Left ventricle myocardium superior (tissue), 1 donor: ENCODE results near the gene SDR9C7. TPM values are rescaled to one million over a fixed set of nuclear protein-coding genes. Genes with fewer than 3 reads are reported as not detected.
"Not testable (repeated sequence)": the region's sequence is repeated elsewhere in the genome, so short reads cannot be mapped to it uniquely, and the experiment has no call there.

Experiments used
- ATAC-seq: fragments of 200-7000 bp; cut with Tn5 transposase; one replicate; pipeline ENCODE4 v1.9.1; 2020; ENCODE audit warnings: mild to moderate bottlenecking, moderate library complexity
- DNase-seq: peaks from one replicate; pipeline ENCODE4 v3.0.0-alpha.2; 2020
- intact Hi-C: fragments of 100-400 bp; cut with micrococcal nuclease; formaldehyde crosslinking; loops from one replicate; pipeline ENCODE4 v1.11.0; 2022
- total RNA-seq: library from RNA; stranded (reverse); fragmentation: NEBNext Ultra II Directional; extraction: Animal tissue kit (Norgen Biotek cat#: 25700); gene quantifications from one replicate; pipeline ENCODE4 v1.2.1, GENCODE V29; 2021
- donor health status: DM: no; HTN: yes; CAD: no; lungs with severe emphysema.

Gene SDR9C7
- total RNA-seq, 1 donor from 2014 or later: not detected

DNA sequence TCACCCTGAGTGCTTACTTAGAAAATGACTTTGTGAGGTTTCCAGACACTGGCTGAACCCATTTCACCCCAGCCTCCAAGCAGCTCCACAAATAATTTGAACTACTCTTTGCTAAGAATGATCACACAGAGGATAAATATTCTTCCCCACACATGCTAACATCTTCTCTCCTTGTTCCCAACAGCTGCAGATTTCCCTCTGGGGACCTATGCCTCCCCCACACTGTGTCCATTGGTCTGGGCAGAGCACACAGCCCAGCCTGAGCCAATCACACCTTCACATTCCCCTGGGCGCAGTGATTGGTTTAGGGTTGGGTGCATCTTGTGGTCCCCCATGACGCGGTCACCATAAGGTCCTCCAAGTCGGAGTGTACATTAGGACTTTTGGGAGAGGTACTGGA, 6.9 kb downstream of the SDR9C7 start:
- ATAC-seq (no peak), DNase-seq (no peak)
- intact Hi-C loops: no loop called here

- intact Hi-C loops: no loop called here
- ATAC-seq (no peak), DNase-seq (no peak)
Observed at GRCh38 chr12:56922031-56922430, 12.2 kb downstream of the SDR9C7 start.

GRCh38 chr12:56921346-56921745, 12.9 kb downstream of the SDR9C7 start:
- no peak for DNase-seq
- intact Hi-C loops: no loop called here
- ATAC-seq: no peak

GRCh38 chr12:56918139-56918538, 16.1 kb downstream of the SDR9C7 start:
- DNase-seq, ATAC-seq, intact Hi-C loops: not testable (repeated sequence)

DNA sequence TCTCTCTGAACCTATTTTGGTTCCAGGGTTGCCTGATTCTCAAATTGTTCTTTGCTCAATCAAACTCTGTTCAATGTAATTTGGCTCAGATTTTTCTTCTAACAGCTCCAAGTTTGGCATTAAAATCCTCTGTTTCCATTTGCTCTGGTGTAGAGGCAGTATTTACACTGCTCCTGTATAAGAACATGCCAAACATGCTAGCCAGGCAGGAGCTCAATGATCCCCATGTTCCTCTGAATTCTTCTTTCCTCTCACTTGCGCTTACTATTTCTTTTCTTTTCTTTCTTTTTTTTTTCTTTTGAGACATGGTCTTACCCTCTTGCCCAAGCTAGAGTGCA, 17.2 kb downstream of the SDR9C7 start:
- intact Hi-C loops: no loop called here
- no peak for ATAC-seq
- no peak for DNase-seq

DNA sequence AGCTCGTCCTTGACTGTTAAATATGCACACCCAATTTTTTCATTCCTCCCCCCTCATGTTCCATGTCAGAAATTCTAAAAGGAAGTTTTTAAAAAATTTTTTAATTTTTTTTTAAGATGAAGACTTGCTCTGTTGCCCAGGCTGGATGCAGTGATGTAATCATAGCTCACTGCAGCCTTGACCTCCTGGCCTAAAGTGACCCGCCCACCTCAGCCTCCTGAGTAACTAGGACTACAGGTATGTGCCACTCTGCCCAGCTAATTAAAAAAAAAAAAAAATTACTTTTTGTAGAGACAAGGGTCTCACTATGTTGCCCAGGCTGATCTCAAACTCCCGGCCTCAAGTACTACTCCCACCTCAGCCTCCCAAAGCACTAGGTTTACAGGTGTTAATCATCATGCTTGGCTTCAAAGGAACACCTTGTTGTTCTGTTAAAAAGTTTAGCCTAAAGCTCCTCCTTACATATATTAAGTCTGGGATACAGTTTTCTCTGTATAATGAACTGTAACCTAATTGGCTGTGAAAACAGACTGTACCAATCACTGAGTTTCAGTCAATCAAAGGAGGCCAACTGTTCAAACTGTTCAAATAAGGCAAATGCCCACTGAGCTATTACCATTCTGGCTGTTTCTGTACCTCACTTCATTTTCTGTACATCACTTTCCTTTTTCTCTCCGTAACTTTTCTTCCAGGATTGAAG, 17.8 kb downstream of the SDR9C7 start:
- ATAC-seq (no peak), DNase-seq (no peak)
- intact Hi-C loops: no loop called here

GRCh38 chr12:56914724-56915123, 19.5 kb downstream of the SDR9C7 start:
- DNase-seq (no peak), ATAC-seq (no peak)
- intact Hi-C loops: no loop called here

GRCh38 chr12:56914256-56914655, 20.0 kb downstream of the SDR9C7 start:
- DNase-seq: no peak
- intact Hi-C loops: no loop called here

GRCh38 chr12:56909403-56909802, 24.8 kb downstream of the SDR9C7 start:
- intact Hi-C loops, DNase-seq, ATAC-seq: not testable (repeated sequence)

More at GRCh38 chr12:56914256-56914655, 20.0 kb downstream of the SDR9C7 start:
- ATAC-seq: no peak

GRCh38 chr12:56908136-56908535, 26.1 kb downstream of the SDR9C7 start:
- ATAC-seq (no peak), DNase-seq (no peak)
- intact Hi-C loops: no loop called here

DNA sequence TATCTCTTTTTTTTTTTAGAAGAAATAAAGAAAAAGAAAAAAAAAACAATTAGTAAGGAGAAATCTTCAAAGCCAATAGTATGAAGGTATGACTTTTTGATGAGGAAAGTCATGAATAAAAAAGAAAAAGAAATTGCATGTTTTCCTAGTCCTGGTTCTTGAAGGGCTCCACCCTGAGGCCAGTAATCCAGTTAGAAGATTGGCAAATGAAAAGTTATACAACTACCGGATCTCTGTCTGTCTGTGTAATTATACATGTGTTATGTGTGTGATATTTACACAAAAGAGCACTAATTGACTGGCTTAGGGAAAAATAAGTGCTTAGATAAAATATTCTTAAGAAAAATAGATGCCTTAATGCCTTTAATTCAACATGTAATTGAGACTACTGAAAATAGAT, 28.4 kb downstream of the SDR9C7 start:
- DNase-seq (no peak), ATAC-seq (no peak)
- intact Hi-C loops: no loop called here

DNA sequence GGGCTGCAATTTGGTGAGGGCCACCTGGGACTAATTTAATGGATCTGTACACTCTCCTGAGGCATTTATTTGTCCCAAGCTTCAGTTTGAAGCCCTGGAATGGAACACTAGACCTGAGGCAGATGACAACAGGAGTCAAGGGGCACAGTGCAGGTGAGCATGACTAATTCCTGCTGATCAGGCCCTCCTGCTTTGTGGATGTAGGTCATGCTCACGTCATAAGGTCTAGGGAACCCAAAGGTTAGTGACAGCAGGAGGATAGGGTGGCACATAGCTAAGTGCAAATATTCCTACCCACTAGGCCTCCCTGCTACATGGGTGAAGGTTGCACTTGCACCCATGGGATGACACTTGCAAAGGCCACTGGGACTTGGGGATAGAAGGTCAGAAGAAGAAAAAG, 30.8 kb downstream of the SDR9C7 start:
- no peak for ATAC-seq
- intact Hi-C loops: no loop called here
- no peak for DNase-seq

DNA sequence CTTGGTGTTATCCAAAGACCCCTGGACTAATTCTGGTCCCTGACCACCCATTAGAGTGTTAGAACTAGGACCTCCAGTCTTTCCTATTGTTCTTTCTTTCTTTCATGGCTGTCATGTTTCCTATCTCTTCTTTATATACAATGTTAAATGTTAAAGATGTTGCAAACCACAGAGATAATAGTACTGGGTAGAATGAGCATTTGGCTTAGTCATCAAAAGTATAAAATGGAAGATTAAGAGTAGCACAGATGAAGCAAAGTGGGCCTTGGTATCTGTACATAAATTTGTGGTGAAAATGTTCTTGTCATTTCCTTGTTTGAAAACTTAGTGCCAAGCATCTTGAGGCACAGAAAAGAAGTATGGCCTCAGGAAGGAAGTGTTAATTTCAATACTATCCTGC, 32.9 kb downstream of the SDR9C7 start:
- ATAC-seq, intact Hi-C loops, DNase-seq: not testable (repeated sequence)

DNA sequence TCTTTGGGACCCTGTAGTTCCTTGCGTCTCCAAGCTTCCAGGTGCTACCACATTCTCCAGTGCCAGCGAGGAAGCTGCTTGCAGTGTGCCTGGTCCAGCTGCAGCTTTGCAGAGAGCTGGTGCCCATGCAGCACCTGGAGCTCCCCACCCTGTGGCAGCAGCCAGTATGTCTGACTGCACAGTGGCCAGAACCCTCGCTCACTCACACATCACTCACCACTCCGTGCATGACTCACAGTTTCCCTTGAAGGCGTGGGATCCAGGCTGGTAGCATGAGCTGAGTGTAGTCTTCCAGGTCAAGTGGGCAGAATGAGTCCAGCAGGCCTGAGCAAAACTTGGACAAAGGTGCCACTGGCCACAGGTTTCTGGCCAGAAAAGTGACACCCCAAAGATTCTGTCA, 33.6 kb downstream of the SDR9C7 start:
- intact Hi-C loops: no loop called here
- no peak for DNase-seq
- ATAC-seq: no peak

DNA sequence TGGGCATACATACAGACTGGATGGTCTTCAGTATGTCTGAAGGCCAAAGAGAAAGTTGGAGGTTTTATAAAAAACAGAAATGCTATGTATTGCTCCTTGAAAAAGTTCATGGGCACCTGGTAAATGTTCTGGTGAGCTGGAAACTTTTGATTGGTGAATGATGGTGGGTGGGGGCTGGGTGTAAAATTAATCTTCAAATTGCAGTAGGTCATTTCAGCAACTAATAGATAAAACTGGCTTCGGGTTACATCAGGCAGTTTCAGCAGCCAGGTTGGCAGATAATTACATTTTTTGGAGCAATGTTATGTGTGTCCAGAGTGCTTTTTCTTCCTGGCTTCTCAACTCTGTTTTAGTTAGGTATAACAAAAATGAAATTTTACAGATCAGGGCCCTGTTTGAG, 35.3 kb downstream of the SDR9C7 start:
- DNase-seq (no peak), ATAC-seq (no peak)
- intact Hi-C loops: no loop called here

GRCh38 chr12:56897844-56898361, 36.3 kb downstream of the SDR9C7 start:
- intact Hi-C loops: no loop called here
- DNase-seq (no peak), ATAC-seq (no peak)

GRCh38 chr12:56896082-56896481, 38.1 kb downstream of the SDR9C7 start:
- ATAC-seq: no peak
- intact Hi-C loops: no loop called here
- DNase-seq: no peak

GRCh38 chr12:56894698-56895368, 39.4 kb downstream of the SDR9C7 start:
- no peak for ATAC-seq
- DNase-seq: no peak
- intact Hi-C loops: no loop called here

DNA sequence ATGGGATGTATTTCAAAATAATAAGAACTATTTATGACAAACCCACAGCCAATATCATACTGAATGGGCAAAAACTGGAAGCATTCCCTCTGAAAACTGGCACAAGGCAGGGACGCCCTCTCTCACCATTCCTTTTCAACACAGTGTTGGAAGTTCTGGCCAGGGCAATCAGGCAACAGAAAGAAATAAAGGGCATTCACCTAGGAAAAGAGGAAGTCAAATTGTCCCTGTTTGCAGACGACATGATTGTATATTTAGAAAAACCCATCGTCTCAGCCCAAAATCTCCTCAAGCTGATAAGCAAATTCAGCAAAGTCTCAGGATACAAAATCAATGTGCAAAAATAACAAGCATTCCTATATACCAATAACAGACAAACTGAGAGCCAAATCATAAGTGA, 42.3 kb downstream of the SDR9C7 start:
- ATAC-seq, intact Hi-C loops, DNase-seq: not testable (repeated sequence)

DNA sequence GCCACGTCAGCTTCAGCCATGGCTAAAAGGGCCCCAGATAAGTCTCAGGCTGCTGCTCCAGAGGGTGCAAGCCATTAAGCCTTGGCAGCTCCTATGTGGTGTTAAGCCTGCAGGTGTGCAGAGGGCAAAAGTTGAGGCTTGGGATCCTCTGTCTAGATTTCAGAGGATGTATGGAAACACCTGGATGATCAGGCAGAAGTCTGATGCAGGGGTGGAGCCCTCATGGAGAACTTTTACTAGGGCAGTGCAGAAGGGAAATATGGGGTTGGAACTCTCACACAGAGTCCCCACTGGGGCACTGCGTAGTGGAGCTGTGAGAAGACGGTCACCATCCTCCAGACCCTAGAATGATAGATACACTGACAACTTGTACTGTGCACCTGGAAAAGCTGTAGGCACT, 47.9 kb downstream of the SDR9C7 start:
- intact Hi-C loops: no loop called here
- no peak for DNase-seq
- ATAC-seq: no peak

DNA sequence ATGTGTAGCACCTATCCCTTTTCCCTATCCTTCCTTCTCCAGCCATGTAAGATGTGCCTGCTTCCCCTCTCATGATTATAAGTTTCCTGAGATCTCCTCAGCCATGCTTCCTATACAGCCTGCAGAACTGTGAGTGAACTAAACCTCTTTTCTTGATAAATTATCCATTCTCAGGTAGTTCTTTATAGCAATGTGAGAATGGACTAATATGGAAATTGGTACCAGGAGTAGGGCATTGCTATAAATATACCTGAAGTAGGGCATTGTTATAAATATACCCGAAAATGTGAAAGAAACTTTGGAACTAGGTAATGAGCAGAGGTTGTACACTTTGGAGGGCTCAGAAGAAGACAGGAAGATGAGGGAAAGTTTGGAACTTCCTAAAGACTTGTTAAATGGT, 48.9 kb downstream of the SDR9C7 start:
- intact Hi-C loops: no loop called here
- DNase-seq (no peak), ATAC-seq (no peak)
